HG03139 (cell line): ENCODE data around the gene KRTAP10-8.
"Not testable (repeated sequence)": the region's sequence is repeated elsewhere in the genome, so short reads cannot be mapped to it uniquely, and the experiment has no call there.

Experiments
- ATAC-seq: cut with Tn5 transposase; IDR thresholded peaks from one replicate; pipeline ENCODE4 v1.9.1; 2021; ENCODE audit not compliant: unreplicated experiment

KRTAP10-8 gene

DNA sequence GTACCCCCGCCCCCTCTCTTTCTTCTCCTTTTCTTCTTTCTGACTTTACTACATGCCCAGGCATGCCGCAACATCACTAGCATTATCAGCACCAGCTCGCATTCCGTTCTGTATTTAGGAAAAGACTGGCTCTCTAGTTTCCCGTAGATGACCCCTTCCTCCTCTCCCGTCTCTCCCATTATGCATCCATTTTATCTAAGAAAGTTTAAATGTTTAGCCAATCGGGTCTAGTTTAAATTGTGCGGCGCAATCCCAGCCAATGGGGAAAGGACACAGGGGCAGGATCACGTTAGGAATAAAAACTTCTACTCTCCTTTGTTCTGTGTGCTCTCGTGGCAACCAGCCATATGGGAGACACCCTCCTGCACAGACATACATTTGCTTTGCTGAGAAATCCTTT is 13.8 kb upstream of the KRTAP10-8 start:
- no peak for ATAC-seq

DNA sequence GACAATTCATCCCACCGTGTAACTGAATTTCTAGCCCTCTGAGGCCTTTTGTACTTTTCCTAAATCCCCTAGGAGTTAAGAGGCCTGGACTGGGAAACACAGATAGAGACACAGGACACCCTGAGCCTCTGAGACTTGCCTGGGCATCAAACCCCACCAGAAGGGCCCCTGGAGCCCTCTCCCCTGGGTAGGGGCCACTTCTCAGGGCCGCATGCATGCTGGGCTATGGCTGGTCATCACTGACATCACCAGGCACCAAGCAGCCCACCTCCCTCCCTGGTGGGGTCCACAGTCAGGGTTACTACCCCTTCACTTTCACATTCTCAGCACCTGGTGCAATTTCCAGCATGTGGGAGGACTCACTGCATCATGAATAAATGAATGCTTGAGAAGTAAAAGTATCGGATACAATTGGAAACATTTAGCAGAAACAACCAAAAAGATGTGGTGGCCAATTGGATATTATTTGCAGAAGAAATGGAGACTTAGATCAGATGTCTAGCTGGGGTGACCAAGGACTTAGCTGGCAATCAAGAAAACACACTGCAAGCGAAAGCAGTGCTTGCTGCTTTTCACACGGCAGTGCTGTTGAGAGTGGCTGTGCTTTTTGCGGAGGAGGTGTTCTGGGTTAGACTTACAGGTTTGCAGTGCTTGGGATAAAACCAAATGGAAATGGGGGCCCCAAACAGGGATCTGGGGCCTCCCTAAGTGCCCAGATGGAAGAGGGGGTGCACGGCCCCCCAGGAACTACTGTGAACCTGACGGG is 12.4 kb upstream of the KRTAP10-8 start:
- no peak for ATAC-seq

DNA sequence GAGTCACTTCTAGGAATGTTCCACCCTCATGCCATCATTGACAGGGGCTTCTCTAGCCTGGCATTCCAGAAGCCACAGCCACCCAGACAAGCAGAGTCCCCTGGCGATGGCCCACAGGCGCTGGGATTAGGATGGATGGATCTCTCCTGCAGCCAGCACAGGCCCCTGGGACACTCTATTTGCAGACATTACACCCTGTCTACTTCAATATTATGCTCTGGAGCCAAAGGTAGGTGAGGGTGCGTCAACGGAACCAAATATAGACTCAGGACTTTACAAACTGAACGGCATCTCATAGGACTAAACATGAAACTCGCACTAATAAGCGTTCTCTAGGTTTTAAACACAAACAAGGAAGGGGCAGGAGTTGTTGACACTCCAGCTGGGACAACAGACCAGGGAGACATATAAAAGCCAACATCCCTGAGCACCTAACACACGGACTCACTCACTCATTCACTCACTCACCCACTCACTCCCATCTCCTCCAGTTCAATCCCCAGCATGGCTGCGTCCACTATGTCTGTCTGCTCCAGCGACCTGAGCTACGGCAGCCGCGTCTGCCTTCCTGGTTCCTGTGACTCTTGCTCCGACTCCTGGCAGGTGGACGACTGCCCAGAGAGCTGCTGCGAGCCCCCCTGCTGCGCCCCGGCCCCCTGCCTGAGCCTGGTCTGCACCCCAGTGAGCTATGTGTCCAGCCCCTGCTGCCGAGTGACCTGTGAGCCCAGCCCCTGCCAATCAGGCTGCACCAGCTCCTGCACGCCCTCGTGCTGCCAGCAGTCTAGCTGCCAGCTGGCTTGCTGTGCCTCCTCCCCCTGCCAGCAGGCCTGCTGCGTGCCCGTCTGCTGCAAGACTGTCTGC is 11.5 kb upstream of the KRTAP10-8 start, which contains the start of gene KRTAP10-7:
Gene KRTAP10-7 (plus strand): TSS at position 480 of the 861 bp plus-strand sequence. CDS start 25 bp downstream, at position 505.
- not testable (repeated sequence) for ATAC-seq

DNA sequence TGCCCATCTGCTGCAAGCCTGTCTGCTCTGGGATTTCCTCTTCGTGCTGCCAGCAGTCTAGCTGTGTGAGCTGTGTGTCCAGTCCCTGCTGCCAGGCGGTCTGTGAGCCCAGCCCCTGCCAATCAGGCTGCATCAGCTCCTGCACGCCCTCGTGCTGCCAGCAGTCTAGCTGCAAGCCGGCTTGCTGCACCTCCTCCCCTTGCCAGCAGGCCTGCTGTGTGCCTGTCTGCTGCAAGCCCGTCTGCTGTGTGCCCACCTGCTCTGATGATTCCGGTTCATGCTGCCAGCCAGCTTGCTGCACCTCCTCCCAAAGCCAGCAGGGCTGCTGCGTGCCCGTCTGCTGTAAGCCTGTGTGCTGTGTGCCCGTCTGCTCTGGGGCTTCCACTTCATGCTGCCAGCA is 10.8 kb upstream of the KRTAP10-8 start:
- not testable (repeated sequence) for ATAC-seq

DNA sequence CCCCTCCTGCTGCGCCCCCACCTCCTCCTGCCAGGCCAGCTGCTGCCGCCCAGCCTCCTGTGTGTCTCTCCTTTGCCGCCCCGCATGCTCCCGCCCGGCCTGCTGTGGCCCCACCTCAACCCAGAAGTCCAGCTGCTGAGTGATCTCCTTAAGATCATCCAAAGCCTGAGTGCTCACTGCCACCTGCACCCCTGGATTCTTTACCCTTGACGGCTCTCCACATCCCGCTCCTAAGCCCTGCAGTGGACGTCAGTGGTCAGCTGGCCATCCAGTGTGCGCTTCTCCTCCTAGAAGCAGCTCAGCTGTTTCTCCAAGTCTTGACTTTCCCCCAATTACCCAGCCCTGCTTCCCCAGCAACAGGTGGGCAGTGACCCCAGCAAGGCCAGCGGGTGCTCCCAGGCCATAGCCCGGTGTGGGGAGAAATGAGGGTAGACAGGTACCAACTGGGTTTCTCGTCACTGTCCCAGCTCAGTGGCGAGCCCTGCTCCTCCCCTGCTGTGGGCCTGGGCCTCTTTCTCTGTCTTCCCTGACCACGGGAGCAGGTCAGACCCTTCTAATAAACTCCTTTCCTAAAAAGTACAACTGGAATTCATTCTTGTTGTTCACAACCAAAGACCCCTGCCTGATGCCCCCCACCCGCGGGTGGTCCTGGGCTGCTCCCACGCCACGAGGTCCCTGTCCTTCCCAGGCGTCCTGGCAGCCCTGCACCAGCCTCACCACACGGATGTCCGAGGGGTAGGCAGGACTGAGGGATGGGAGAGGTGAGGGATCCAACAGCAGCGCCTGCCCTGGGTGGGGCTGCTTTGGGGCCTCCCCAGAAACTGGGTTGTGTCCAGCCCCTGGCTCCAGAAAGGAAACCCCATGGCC is 10.1 kb upstream of the KRTAP10-8 start:
- no peak for ATAC-seq

DNA sequence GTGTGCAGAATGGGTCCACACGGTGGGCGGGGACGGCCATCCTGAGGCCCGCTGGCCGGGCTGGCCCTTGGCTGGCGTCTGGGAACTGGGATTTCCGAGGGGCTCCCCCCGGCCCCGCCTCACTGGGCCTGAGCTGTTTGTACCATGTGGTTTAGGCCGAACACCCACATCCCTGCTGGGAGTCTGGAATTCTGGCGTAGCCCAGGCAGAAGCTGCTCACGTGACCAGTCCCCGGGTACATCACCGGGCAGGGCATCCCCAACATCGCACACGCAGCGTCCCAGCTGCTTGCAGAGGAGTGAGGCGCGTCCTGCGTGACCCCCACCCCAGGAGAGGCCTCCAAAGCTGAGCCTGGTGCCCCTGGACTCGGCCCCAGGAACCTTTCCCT is 9.4 kb upstream of the KRTAP10-8 start:
- no peak for ATAC-seq

DNA sequence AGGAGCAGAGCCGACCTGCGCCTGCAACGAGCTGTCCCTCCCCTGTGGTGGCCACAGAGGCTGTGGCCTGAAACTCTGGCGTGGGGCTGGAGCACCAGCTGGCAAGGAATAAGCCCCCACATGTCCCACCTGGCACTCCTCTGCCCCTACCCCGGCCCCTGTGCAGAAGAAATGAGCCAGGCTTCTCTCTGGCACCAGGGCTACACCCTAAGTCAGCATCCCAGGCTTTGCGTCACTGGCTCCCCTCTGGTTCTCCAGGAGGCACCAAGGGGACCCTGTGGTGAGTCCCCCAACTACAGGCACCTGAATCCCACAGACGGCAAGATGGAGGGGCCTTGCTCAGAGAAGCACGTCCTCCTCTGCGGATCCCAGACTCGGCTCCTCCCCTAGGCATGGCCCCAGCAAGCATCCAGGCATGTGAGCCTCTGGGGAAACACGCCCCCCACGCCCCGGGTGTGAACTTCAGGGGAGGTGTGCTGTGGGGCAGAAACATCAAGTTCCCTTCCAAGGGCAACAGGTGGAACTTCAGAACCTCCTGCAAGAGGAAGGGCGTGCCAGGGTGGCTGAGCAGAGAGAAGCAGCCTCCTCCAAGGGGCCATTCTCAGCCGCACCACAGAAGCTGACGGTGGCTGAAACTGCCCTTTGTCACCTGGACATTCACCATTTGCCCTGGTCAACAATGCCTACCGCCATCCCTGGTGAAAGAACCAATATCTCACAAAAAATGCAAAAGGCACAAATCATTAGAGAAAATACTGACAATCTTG is 8.6 kb upstream of the KRTAP10-8 start:
- ATAC-seq: no peak

DNA sequence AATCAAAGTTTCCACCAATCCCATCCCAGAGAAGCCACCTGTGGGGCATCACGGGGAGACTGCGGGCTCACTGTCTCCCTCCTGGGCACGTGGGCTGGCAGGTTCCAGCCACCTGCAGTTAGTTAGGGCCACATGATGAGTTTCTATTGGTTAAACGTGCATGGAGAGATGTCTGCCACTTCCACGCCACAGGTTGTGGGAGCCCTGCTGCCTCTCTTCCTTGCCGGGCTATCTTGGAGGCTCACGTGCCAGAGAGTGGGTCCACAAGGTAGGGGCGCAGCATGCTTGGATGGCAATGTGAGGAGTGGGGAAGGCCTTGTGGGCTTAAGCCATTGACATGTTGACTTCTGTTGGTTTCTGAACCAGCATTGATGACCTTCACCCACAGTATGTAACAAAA is 8.0 kb upstream of the KRTAP10-8 start:
- no peak for ATAC-seq

DNA sequence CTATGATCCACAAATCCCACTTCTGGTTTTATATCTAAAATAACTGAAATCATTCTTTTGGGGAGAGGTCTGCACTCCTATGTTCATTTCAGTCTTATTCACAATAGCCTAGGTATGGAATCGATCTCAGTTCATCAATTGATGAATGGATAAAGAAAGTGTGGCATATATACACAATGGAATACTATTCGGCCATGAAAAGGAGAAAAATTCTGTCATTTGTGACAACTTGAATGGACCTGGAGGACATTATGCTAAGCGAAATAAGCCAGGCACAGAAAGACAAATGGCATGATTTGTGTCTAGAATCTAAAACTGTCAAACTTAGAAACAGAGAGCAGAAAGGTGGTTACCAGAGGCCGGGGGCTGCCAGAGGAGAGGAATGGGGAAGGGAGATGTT is 5.4 kb upstream of the KRTAP10-8 start:
- no peak for ATAC-seq

DNA sequence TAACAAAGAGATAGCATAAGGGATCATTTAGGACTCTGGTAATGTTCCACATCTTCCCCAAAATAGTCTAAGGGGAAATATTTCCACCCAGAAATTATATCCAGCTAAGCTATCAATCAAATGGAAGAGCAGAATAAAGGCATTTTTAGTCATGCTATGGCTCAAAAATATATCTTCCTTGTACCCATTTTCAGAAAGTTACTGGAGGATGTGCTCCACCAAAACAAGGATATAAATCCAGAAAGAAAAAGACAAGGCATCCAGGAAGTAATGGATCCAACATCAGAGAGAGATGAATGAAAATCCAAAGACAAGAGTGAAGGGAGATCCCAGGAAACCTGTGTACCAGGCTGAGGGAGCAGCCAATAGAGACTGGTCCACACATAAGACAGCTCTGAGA is 2.7 kb upstream of the KRTAP10-8 start:
- ATAC-seq: no peak

DNA sequence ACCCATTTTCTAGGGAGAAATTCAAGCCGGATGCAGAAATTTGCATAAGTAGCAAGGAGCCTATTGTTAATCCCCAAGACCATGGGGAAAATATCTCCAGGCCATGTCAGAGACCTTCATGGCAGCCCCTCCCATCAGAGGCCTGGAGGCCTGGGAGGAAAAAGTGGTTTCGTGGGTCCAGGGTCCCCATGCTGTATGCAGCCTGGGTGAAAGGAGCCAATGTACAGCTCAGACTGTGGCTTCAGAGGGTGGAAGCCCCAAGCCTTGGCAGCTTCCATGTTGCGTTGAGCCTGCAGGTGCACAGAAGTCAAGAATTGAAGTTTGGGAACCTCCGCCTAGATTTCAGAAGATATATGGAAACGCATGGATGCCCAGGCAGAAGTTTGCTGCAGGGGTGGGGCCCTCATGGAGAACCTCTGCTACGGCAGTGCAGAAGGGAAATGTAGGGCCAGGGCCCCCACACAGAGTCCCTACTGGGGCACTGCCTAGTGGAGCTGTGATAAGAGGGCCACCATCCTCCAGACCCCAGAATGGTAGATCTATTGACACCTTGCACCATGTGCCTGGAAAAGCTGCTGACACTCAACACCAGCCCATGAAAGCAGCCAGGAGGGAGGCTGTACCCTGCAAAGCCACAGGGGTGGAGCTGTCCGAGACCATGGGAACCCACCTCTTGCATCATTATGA is 1.6 kb upstream of the KRTAP10-8 start:
- not testable (repeated sequence) for ATAC-seq

DNA sequence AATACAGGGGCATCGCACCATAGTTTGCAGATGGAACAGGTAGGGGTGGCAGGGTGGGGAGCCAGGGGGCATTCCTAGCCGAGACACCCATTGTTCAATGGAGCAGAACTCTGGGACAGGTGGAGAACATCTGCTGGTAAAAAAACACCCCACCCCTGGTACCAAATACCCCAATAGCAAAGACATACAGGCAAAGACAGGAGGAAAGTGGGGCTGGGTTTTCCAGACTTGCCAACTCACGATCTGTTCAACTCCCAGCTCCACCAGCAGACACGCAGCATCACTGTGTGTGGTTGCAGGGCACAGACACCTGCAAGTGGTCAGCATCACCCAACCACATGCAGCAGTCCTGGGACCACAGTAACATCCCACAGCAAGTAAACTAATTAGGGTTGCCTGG is 328 bp upstream of the KRTAP10-8 start:
- ATAC-seq: no peak

DNA sequence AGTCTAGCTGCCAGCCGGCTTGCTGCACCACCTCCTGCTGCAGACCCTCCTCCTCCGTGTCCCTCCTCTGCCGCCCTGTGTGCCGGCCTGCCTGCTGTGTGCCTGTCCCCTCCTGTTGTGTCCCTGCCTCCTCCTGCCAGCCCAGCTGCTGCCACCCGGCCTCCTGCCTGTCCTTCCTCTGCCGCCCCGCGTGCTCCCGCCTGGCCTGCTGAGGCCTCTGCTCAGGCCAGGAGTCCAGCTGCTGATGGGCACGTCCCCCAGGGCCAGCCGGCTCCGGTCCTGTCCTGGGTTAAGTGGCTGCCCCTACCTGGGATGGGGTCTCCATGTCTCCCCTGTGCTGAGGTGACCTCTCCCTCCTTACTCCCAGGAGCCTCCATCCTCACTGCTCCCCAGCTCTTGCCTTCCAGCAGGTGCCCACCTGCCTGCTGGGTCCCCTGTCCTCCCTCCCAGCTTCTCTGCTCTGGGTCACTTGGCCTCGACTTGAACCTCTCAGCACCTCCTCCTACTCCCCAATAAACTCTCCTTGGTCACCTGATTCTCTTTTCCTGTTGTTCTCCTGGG is 870 bp downstream of the KRTAP10-8 start:
- no peak for ATAC-seq

DNA sequence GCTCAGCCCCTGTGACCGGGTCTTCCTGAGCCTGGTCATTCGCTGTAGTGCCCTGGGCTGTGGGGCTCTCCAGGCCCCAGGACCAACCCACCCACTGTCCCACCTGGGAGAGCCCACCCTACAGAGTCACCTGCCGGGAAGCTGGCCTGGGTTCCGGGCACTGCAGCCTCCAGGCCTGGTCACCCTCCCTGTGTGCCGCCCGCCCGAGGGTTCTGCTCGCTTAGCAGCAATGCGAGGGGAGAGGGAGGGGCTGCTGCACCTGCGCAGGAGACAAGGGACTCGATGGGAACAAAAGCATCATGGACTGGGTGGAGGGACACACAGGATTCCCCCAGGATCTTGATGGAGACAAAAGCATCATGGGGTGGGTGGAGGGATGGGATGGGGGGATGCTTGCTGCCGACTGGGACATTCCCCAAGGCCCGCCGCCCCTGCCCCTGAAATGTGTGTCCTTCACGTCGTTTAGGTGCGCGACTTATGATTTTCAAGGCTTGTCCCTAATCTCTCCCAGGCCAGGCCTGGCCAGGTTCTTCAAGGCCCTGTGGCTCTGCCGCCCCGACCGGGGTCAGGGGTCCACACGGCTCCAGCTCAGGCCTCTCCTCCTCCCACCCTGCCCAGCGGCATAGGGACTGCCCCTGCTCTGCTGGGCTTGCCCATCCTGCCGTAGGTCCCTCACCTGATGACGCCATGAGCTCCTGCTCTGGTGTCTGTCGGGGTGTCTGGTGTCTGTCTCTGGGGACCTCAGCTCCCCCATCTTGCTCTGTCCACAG is 1.7 kb downstream of the KRTAP10-8 start:
- ATAC-seq: no peak

DNA sequence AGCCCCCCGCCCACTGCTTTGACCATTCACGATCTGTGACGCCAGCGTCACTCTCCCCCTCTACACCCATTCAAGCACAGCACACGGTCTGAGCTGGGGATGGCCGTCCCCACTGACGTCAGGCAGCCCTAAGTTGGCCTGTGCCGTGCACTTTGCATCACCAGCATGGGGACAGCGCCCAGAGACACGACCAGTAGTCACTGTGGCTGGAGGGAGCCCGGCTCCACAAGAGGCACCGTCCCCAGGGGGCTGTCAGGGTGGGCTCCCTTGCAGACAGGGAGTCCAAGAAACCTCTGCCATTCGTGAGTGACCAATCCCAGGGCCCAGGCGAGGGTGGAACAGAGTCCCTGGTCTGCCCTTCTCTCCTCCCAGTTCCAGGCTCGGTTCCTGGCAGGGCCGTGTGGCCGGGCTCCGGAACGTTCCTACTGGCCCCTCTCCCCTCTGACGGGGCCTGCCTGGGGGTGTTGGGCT is 2.3 kb downstream of the KRTAP10-8 start:
- no peak for ATAC-seq

DNA sequence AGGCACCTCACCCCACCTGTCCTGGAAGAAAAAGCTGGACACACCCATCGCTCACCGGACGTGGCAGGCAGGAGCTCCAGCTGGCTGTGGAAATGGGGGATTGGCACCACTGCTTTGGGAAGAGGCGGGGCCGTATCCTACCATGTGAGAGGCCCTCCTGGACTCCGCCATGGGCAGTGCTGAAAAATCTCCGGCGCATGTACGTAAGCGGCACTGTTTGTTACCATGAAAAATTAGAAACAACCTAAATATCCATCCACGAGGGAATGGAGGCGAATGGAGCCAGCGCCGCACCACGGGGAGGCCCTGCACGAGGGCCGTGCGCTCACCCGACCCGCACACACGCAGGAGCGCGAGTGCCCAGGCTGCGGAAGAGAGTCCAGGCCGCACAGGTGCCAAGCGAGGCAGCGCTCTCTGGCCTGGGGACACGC is 3.1 kb downstream of the KRTAP10-8 start:
- no peak for ATAC-seq

DNA sequence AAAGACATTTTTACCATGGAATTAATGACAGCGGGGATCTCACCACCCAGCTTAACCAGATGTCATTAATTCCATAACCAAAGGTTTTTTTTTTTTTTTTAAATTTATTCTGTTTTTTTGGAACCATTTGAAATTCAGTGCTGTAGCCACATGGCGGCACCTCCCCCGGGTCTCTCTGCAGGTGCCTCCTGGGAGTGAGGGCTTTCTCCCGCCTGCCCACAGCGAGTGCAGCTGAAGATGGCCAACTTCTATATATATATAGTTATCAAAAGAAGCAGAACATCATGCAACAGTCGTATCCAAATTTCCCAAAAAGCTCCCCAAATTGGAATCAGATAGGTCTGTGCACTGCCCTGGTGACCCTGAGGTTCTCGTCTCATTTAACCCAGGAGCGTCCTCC is 3.6 kb downstream of the KRTAP10-8 start:
- ATAC-seq: no peak

DNA sequence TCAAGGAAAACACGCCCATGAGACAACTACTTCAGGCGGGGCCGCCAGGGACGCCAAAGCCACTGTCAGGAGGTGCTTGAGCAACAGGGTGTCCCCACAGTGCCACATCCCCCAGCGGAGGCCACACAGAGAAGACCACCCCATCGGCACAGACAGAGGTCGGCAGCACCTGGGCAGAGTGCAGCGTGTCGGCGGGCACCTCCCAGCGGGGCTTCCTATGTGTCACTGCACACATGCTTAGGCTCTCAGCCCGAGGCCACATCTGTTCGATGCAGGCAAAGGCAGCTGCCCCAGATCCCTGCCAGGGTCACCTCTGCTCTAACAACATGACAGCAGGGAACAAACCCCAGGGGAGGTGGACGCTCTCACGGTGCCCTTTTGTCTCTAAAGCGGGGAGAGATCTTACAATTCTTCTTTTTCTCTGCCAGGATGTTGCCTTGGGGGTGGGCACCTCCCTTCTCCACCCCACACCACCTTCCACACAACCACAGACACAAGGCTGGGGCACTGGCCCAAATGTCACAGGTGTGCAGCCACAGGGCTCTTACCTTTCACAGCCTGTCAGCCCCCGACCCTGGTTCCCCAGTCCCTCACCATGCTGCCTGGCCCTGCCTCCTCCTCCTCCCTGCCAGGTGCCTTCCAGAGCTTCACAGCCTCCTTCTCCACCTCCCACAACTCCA is 4.2 kb downstream of the KRTAP10-8 start:
- ATAC-seq: no peak
